Raji (cell line): Measurements from ENCODE around the gene DGCR2.

Experiments used
- POLR2A ChIP-seq: IDR thresholded peaks from 2 replicates; pipeline ENCODE4 v1.6.1; 2011; ENCODE audit warnings: low read depth, low read length, control low read depth; ENCODE audit not compliant: insufficient read depth

DGCR2 gene

GRCh38 chr22:19014886-19015285, 107.3 kb downstream of the DGCR2 start:
- TF ChIP-seq POLR2A: no peak

- TF ChIP-seq POLR2A: no peak
Observed at GRCh38 chr22:19012308-19012986, 109.8 kb downstream of the DGCR2 start.

DNA sequence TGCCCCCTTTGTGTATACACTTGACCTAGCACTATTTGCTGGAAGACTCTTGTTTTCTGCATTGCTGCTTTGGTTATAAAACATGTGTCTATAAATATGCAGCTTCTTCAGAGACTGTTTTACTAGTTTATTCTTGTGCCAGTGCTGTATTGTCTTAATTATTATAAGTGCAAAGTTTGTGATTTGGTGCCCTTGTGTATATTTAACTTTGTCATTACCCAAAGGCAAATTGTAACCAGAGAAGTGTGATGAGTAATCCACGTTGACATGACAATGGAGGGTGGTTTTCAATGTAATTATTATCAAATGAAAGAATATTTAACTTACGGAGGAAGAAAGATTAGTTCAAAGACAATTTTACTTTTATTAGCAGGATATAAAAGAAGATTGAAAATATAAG, 111.1 kb downstream of the DGCR2 start:
- TF ChIP-seq POLR2A: no peak

DNA sequence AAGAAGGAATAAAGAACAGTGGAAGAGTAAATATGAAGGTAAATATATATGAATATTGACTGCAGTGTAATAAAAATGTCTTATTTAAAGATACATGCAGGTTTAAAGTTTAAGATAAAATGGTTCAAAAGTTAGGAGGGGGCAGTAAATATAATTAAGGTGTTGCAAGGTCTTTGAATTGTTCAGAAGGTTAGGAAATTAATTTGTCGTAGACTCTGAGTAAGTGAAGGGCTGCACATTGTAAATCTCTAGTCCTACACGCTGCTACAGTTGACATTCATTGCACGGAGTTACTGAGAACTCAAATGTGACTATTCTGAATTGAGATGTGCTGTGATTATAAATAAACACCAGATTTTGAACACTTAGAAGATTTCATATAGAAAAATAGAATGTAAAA, 116.3 kb downstream of the DGCR2 start:
- no peak for TF ChIP-seq POLR2A

DNA sequence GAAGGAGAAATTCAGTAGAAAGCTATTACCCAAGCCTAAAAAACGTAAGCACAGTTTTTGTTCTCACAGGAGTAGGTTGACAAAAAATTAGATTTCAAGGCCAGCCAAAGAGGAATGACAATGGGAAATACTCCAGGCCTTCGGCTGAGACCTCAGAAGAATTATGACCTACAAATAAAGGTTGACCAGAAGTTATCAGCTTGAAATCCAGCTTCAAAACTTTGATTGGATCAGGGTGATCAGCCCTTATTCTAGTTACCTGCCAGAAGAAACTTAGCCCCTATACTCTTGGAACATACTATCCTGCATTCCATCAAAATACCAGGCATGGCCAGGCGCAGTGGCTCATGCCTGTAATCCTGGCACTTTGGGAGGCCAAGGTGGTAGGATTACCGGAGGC, 117.7 kb downstream of the DGCR2 start:
- no peak for TF ChIP-seq POLR2A

- TF ChIP-seq POLR2A: no peak
Observed at GRCh38 chr22:19003508-19003907, 118.7 kb downstream of the DGCR2 start.

- TF ChIP-seq POLR2A: no peak
Observed at GRCh38 chr22:19002684-19003038, 119.6 kb downstream of the DGCR2 start.

GRCh38 chr22:19001204-19001603, 121.0 kb downstream of the DGCR2 start:
- no peak for TF ChIP-seq POLR2A

- TF ChIP-seq POLR2A: no peak
Observed at GRCh38 chr22:18999416-18999815, 122.8 kb downstream of the DGCR2 start.

DNA sequence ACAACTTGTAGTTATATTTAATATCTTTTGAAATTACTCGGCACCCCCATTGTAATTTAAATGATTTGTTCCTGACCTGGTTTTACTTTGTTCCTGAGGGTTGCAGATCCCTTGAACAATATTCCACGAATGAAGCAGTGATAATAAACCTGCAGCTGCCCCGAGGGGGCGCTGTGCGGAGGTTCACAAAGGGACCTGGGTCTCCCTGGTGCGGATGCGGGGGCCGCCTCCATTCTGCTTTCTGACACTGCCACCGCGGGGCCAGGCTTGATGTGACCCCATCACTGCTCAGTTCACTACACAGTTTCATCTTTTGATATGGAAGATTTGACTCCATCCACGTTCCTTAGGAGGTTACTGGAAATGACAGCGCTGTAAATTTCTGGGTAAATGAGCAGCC, 123.2 kb downstream of the DGCR2 start:
- no peak for TF ChIP-seq POLR2A

DNA sequence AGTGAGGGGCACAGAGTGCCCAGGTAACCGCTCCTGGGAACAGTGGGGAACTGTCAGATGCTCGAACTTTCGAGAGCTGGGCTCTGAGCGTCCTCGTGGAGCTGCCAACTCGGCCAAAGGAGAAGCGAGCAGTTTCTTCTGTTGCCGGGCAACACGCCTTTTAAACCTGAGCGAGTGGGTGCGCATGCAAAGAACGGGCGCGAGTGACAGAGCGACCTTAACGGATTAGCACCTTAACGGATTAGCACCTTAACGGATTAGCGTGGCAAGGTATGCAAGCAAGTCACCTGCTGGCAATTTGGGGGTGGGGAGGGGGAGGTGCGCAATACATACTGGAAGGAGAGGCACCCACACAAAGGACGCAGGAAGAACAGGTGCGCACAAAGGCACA, 124.3 kb downstream of the DGCR2 start:
- no peak for TF ChIP-seq POLR2A

DNA sequence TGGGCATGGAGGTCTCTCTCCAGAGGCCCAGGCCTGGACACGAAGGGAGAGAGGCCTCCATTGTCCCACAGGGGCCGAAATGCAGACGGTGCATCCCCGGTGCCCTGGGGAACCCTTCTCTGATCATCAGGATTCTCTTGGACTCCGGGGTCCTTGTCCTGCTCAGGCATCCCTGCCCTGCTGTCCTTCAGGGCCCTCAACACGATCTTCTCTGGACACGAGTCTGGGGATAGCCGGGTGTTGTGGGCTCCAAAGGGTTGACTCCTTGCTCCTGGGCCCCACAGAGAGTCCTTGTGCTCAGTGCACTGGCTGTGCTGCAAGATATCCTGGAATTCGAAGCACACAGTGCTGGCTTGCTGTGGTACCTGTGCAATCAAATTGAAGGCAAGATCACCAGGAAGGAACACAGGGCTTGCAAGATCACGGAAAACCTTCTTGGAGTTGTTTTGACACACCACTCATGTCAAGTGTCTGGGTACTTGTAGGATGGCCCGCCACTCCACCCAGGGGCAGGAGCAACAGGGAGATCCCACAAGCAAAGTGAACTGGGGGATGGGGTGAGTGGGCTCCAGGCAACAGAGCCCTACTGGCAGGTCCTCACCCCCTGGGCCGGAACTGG, 124.8 kb downstream of the DGCR2 start:
- no peak for TF ChIP-seq POLR2A

DNA sequence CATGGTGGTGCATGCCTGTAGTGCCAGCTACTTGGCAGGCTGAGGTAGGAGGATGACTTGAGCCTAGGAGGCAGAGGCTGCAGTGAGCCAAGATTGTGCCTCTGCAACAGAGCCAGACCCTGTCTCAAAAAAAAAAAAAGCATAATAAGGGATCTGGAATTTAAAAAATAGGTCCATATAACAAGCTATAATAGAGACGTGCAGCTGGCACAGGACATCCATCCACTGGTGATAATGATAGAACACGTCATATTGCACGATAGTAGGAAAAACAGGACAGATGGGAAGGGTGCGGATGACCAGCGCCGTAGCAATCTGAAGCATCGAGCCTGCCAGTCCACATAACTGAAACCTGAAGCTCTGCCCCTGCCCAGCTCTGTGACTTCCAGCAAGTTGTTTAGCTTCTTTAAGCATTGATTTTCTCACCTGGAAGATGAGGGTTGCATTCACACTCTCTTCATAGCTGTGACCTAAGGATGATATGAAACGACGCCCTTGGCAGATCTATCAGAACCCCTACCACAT, 125.8 kb downstream of the DGCR2 start:
- no peak for TF ChIP-seq POLR2A

DNA sequence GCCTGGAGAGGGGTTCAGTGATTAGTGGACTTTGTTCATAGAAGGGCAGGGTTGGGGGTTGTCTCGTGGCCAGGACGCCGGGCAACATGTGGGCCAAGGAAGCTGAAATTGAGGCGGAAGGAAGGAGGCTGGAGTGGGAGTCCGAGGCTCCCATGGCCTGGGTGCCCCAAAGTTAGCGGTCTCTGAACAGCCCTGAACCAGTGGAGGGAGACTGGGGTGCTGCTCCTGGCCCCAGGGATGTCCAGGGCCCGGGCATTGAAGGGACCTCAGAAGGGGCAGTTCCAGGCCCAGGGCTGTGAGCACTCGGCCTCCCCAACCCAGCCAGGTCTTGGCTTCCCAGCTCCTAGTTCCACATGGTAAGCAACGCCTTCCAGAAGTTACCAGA, 126.9 kb downstream of the DGCR2 start:
- TF ChIP-seq POLR2A: no peak

- TF ChIP-seq POLR2A: no peak
Observed at GRCh38 chr22:18994701-18995326, 127.4 kb downstream of the DGCR2 start.

- TF ChIP-seq POLR2A: no peak
Observed at GRCh38 chr22:18994056-18994455, 128.2 kb downstream of the DGCR2 start.
